Measurements from ENCODE around the gene MMP27. TPM values are rescaled to one million over a fixed set of nuclear protein-coding genes. Genes with fewer than 3 reads are reported as not detected.

MMP27 gene
- total and polyA plus RNA-seq, 8 donors: 0.09 TPM; not detected in 7

DNA sequence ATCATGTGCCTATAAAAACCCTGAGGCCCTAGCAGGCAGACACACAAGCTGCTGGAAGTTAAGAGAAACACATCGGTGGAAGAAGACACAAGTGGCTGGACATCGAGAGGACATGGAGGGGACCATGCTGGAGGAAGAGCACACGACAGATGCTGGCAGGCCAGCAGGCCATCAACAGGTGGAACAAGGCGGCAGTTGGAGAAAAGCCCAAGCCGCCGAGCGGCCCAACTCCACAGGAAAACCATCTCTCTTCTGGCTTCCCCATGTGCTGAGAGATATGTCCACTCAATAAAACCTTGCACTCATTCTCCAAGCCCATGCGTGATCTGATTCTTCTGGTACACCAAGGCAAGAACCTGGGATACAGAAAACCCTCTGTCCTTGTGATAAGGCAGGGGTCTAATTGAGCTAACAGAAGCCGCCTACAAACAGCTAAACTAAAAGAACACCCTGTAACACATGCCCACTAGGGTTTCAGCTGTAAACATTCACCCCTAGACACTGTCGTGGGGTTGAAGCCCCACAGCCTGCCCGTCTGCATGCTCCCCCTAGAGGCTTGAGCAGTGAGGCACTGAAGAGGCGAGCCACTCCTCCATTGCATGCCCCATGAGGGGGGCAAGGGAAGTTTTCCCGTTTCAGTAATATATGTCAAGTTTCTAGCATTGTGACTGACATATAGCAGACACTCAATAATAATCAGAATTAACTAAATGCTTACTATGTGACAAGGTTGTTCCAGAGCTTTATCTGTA, 41.4 kb downstream of the MMP27 start:
- FAIRE-seq (no peak), ATAC-seq (no peak), DNase-seq (no peak)
- no peaks in the 10 kb centered on the region for H3K27me3 ChIP-seq
- intact Hi-C loops (cut with DNase I): loop anchor here in 1 of 3 donors (5.0 kb wide), 1 partner anchor 372 kb away; no protein-coding TSS in a partner anchor
- H3K4me1 ChIP-seq: no peaks in the 10 kb centered on the region
- H3K36me3 ChIP-seq: no peaks in the 10 kb centered on the region
- TF ChIP-seq, protein P1, sequence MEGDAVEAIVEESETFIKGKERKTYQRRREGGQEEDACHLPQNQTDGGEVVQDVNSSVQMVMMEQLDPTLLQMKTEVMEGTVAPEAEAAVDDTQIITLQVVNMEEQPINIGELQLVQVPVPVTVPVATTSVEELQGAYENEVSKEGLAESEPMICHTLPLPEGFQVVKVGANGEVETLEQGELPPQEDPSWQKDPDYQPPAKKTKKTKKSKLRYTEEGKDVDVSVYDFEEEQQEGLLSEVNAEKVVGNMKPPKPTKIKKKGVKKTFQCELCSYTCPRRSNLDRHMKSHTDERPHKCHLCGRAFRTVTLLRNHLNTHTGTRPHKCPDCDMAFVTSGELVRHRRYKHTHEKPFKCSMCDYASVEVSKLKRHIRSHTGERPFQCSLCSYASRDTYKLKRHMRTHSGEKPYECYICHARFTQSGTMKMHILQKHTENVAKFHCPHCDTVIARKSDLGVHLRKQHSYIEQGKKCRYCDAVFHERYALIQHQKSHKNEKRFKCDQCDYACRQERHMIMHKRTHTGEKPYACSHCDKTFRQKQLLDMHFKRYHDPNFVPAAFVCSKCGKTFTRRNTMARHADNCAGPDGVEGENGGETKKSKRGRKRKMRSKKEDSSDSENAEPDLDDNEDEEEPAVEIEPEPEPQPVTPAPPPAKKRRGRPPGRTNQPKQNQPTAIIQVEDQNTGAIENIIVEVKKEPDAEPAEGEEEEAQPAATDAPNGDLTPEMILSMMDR (IDR thresholded peaks at IDR 0.05): no peak
- H3K9me3 ChIP-seq: no peaks in the 10 kb centered on the region
- no peak overlapping the region for H3K4me3 ChIP-seq
- no peak overlapping the region for H3K27ac ChIP-seq
- WGBS, 2 donors: 70 to 80% methylated on average over 13 of the region's 13 CpGs

DNA sequence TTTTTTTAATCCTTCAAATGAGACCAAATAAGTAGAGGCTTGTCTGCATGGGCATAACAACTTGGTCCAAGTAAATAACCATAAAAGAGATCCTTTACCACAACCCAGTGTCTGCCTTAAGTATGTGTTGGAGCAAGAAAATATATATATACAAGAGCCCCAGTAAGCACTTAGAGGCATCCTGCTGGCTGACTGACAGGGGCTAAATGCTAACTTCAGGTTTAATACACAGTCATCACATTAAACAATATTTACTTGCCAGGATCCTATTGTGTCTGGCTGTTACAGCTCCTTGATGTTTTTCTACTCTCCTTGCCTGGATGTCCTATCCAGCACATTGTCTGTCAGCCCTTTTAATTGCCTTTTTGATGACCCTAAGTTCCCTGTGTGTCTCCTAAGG, 43.0 kb downstream of the MMP27 start:
- Histone ChIP-seq H3K36me3 (no peaks in the 10 kb centered on the region), H3K9me3 (no peaks in the 10 kb centered on the region), H3K4me3 (no peak overlapping the region), H3K4me1 (no peaks in the 10 kb centered on the region), H3K27me3 (no peaks in the 10 kb centered on the region), H3K27ac (no peak overlapping the region)
- TF ChIP-seq, protein P1 (IDR thresholded peaks at IDR 0.05): no peak
- intact Hi-C loops (cut with DNase I): loop anchor here in 1 of 3 donors (5.0 kb wide), 1 partner anchor 370 kb away; no protein-coding TSS in a partner anchor
- FAIRE-seq (no peak), ATAC-seq (no peak), DNase-seq (no peak)

DNA sequence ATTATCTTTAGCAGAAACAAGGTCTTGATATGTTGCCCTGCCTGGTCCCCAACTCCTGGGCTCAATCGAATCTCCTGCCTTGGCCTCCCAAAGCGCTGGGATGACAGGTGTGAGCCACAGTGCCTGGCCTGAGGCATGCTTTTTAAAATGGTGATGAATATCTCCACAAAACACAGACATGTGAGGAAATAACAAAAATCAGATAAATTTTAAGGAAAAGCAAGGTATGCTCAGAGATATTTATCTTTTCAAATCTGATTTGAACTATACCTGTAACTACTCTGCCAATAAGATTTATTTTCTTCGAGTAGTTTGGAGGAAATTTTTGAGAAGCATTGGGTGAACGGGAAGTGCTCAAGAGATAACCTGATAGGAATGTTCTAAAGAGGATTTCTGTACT, 44.5 kb downstream of the MMP27 start:
- H3K9me3 ChIP-seq: no peaks in the 10 kb centered on the region
- H3K4me3 ChIP-seq: no peak overlapping the region
- no peaks in the 10 kb centered on the region for H3K27me3 ChIP-seq
- TF ChIP-seq, protein P1 (IDR thresholded peaks at IDR 0.05): no peak
- DNase-seq (no peak), FAIRE-seq (no peak), ATAC-seq (no peak)
- H3K4me1 ChIP-seq: no peaks in the 10 kb centered on the region
- no peaks in the 10 kb centered on the region for H3K36me3 ChIP-seq
- intact Hi-C loops (cut with DNase I): loop anchor here in 1 of 3 donors (5.0 kb wide), 1 partner anchor 369 kb away; no protein-coding TSS in a partner anchor
- H3K27ac ChIP-seq: no peak overlapping the region
- 64 to 65% methylated on average over 4 of the region's 4 CpGs for WGBS, 2 donors

DNA sequence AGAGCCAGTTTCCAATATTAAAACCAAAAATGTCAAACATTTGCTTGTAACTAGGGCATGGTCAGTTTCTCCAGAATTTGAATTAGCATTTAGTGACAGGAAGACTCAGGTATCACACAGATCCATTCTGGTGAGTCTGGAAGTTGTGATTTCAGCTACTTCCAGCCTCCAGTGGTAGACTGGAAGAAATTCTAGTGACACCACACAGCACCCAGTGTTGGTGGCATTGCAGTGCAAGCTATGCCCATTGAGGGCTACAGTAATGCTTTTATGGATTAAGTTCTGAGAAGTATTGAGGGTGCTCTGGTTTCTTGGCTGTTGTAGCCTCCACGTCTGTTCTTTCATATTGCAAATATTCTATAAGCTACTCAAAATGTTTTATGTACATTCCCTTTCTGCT, 49.0 kb downstream of the MMP27 start:
- ATAC-seq: no peak
- Histone ChIP-seq H3K9me3 (no peaks in the 10 kb centered on the region), H3K36me3 (no peaks in the 10 kb centered on the region), H3K27me3 (no peaks in the 10 kb centered on the region), H3K27ac (no peak overlapping the region), H3K4me1 (no peaks in the 10 kb centered on the region), H3K4me3 (no peak overlapping the region)
- DNase-seq: no peak
- WGBS, 2 donors: 37 to 60% methylated on average over 1 of the region's 1 CpG
- FAIRE-seq: no peak
- intact Hi-C loops (cut with DNase I): no loop called here
- TF ChIP-seq, protein P1 (IDR thresholded peaks at IDR 0.05): no peak

DNA sequence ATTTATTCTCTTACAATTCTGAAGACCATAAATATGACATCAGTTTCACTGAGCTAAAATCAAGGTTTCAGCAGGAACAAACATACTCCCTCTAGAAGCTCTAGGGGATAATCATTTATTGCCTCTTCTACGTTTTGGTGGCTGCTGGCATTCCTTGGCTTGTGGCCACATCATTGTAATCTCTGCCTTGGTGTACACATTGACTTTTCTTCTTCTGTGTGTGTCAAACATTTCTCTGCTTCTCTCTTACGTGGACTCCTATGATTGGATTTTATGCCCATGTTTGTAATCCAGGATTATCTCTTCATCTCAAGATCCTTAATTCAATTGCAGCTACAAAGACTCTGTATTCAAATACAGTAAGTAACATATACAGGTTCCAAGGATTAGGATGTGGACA, 50.0 kb downstream of the MMP27 start:
- ATAC-seq: no peak
- intact Hi-C loops (cut with DNase I): no loop called here

More for the DNA sequence above, 50.0 kb downstream of the MMP27 start:
- H3K9me3 ChIP-seq: no peaks in the 10 kb centered on the region
- no peak overlapping the region for H3K4me3 ChIP-seq
- 42 to 59% methylated on average over 2 of the region's 2 CpGs for WGBS, 2 donors
- FAIRE-seq (no peak), DNase-seq (no peak)
- TF ChIP-seq, protein P1 (IDR thresholded peaks at IDR 0.05): no peak
- H3K36me3 ChIP-seq: no peaks in the 10 kb centered on the region
- H3K27me3 ChIP-seq: no peaks in the 10 kb centered on the region
- H3K27ac ChIP-seq: no peak overlapping the region
- H3K4me1 ChIP-seq: no peaks in the 10 kb centered on the region
